OCI-LY7 (cell line): Measurements from ENCODE around the gene DMAC1. TPM values are rescaled to one million over a fixed set of nuclear protein-coding genes. Genes with fewer than 3 reads are reported as not detected.

ENCODE experiments used
- BruUV-seq: library from RNA; stranded (reverse); fragments of 400-500 nt; replicated peaks from 2 replicates; lab custom pipeline; 2021; lab: Mats Ljungman, UMichigan
- CTCF ChIA-PET: fragments of 300-600 bp; sonication (Branson Sonifier 250); formaldehyde crosslinking; loops from one replicate; lab custom pipeline; 2022; ENCODE audit warnings: antibody characterized with exemption; ENCODE audit not compliant: unreplicated experiment; lab: Charles Lee
- POLR2A ChIA-PET: fragments of 300-600 bp; sonication (Branson Sonifier 250); formaldehyde crosslinking; loops from one replicate; lab custom pipeline; 2022; ENCODE audit warnings: antibody characterized with exemption; lab: Charles Lee
- DNase-seq: peaks from one replicate; pipeline ENCODE4 v3.0.0-alpha.2; 2015; ENCODE audit warnings: low spot score
- H2AFZ ChIP-seq: fragments of 200-600 bp; sonication (generic), shearing (Covaris generic); 2 replicates; pipeline ENCODE4 v1.6.1; 2014; ENCODE audit warnings: mild to moderate bottlenecking, antibody characterized with exemption, low read length, moderate library complexity
- H3K27ac ChIP-seq: fragments of 200-600 bp; sonication (generic); 2 replicates; pipeline ENCODE4 v1.5.1; 2014; ENCODE audit warnings: mixed run types, low read depth, mild to moderate bottlenecking, moderate library complexity, low read length, inconsistent platforms; ENCODE audit not compliant: poor library complexity, severe bottlenecking
- H3K36me3 ChIP-seq: fragments of 200-600 bp; sonication (generic); 2 replicates; pipeline ENCODE4 v1.6.1; 2014; ENCODE audit warnings: mild to moderate bottlenecking, antibody characterized with exemption, low read length, moderate library complexity, mixed read lengths; ENCODE audit not compliant: insufficient read depth
- H3K4me1 ChIP-seq: fragments of 200-600 bp; sonication (generic); 2 replicates; pipeline ENCODE4 v1.5.1; 2014; ENCODE audit warnings: mild to moderate bottlenecking, low read length; ENCODE audit not compliant: insufficient read depth, poor library complexity, severe bottlenecking
- H3K4me2 ChIP-seq: fragments of 200-600 bp; sonication (generic); 2 replicates; pipeline ENCODE4 v1.6.1; 2014; ENCODE audit warnings: mild to moderate bottlenecking, low read length
- H3K4me3 ChIP-seq: fragments of 200-600 bp; sonication (generic); 2 replicates; pipeline ENCODE4 v1.5.1; 2014; ENCODE audit warnings: mild to moderate bottlenecking, low read depth, low read length; ENCODE audit not compliant: poor library complexity, severe bottlenecking
- H3K79me2 ChIP-seq: fragments of 200-600 bp; sonication (generic); 2 replicates; pipeline ENCODE4 v1.6.1; 2016; ENCODE audit warnings: low read depth, mild to moderate bottlenecking, low read length, moderate library complexity, mixed read lengths; ENCODE audit not compliant: insufficient read depth
- H3K9me2 ChIP-seq: fragments of 200-600 bp; sonication (generic); 2 replicates; pipeline ENCODE4 v1.6.1; 2016; ENCODE audit warnings: mild to moderate bottlenecking, low read length, mixed read lengths; ENCODE audit not compliant: insufficient read depth
- H3K9me3 ChIP-seq: fragments of 200-600 bp; sonication (generic); 2 replicates; pipeline ENCODE4 v1.6.1; 2014; ENCODE audit warnings: mild to moderate bottlenecking, mixed run types, low read length, mixed read lengths
- H4K20me1 ChIP-seq: fragments of 200-600 bp; sonication (generic); 2 replicates; pipeline ENCODE4 v1.6.1; 2014; ENCODE audit warnings: mild to moderate bottlenecking, antibody characterized with exemption, low read length, moderate library complexity, mixed read lengths; ENCODE audit not compliant: insufficient read depth
- CTCF ChIP-seq: fragments of 200-600 bp; sonication (generic); conservative IDR thresholded peaks from 2 replicates; pipeline ENCODE4 v1.5.1; 2014; ENCODE audit warnings: mild to moderate bottlenecking, antibody characterized with exemption, low read length, moderate library complexity, mixed read lengths
- EZH2phosphoT487 ChIP-seq: fragments of 200-600 bp; sonication (generic); IDR thresholded peaks from 2 replicates; pipeline ENCODE4 v1.6.1; 2018; ENCODE audit warnings: low read depth, borderline replicate concordance, mild to moderate bottlenecking, mixed run types, antibody characterized with exemption, low read length, moderate library complexity, mixed read lengths
- intact Hi-C: fragments of 100-400 bp; cut with micrococcal nuclease; formaldehyde crosslinking; loops from one replicate; pipeline ENCODE4 v1.10.0; 2022; ENCODE audit not compliant: unreplicated experiment
- total RNA-seq, 2 experiments: library from RNA; depleted of rRNA in 1 of 2; stranded (reverse); fragments of >200 nt in 1 of 2; shearing (Covaris generic) in 1 of 2; gene quantifications; 2 replicates each; pipeline ENCODE4 v1.2.3, GENCODE V29; 2014 to 2022

DMAC1 gene
- total RNA-seq, 2 experiments from 2014 or later: 29.1 to 103 TPM

DNA sequence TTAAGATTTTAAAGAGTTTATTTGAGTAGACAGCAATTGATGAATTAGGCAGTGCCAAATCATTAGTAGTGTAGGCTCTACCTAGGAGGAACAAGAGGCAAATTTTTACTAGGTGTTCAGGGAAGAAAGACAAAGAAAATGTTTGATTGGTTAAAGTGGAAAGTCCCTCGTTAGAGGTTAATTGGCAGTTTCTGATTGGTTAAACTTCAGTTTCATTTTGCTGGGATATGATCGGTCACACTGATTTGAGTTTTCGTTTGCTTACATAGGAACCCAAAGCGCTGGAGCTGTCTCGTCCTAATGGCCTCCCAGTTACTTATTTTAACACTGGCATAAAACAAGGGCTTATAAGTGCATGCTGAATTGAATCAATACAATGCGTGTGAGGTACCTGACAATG lies 15.1 kb downstream of the DMAC1 start:
- no TSS peak for BruUV-seq
- no peaks in the 10 kb centered on the region for H3K4me1 ChIP-seq
- no peak overlapping the region for H3K4me2 ChIP-seq
- H3K36me3 ChIP-seq: peaks cover 10% of the 10 kb centered on the region
- TF ChIP-seq CTCF (no peak), EZH2phosphoT487 (no peak)
- intact Hi-C loops: no loop called here
- H3K27ac ChIP-seq: no peak overlapping the region
- DNase-seq: no peak
- no peak overlapping the region for H2AFZ ChIP-seq
- H3K79me2 ChIP-seq: no peaks in the 10 kb centered on the region
- H4K20me1 ChIP-seq: no peaks in the 10 kb centered on the region
- POLR2A ChIA-PET: interaction anchor here (0.5 kb wide), 1 partner anchor 109 kb away, joined by 4 read pairs; no protein-coding TSS in a partner anchor
- H3K9me2 ChIP-seq: no peaks in the 10 kb centered on the region
- CTCF ChIA-PET: no interaction called here
- H3K9me3 ChIP-seq: no peaks in the 10 kb centered on the region
- H3K4me3 ChIP-seq: no peak overlapping the region

DNA sequence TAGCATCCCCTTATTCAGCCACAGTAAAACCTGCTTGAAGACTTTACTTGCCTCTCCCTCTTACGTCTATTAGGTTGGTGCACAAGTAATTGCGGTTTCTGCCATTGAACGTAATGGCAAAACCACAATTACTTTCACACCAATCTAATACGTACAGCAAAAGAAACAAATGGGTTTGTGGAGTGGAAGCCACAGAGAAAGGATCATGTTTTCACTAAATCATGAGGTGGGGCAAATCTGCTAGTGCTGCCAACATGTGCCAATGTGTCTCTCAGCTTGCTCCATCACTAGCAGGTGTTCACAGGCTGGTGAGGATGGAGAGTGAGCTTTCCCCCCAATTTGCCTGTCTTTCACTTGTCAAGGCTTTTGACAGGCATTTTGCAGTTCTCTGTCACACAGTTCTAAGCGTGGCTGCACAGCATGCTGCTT lies 15.9 kb downstream of the DMAC1 start:
- Histone ChIP-seq H3K4me1 (no peaks in the 10 kb centered on the region), H3K9me2 (no peaks in the 10 kb centered on the region), H3K9me3 (no peaks in the 10 kb centered on the region), H4K20me1 (no peaks in the 10 kb centered on the region), H3K79me2 (no peaks in the 10 kb centered on the region), H3K36me3 (peaks cover 8% of the 10 kb centered on the region), H3K27ac (no peak overlapping the region), H3K4me2 (no peak overlapping the region), H2AFZ (no peak overlapping the region), H3K4me3 (no peak overlapping the region)
- no peak for DNase-seq
- intact Hi-C loops: no loop called here
- CTCF ChIA-PET: no interaction called here
- BruUV-seq: no TSS peak
- POLR2A ChIA-PET: interaction anchor here (1.1 kb wide), 1 partner anchor 13 kb away, joined by 3 read pairs; no protein-coding TSS in a partner anchor
- TF ChIP-seq CTCF (no peak), EZH2phosphoT487 (no peak)

- ChIA-PET CTCF (no interaction called here), POLR2A (interaction anchor here (0.6 to 1.7 kb wide), 3 partner anchors 10 to 124 kb away, joined by 3 to 4 read pairs (median 4); no protein-coding TSS in a partner anchor)
- Histone ChIP-seq H3K4me2 (no peak overlapping the region), H3K9me2 (no peaks in the 10 kb centered on the region), H4K20me1 (no peaks in the 10 kb centered on the region), H3K36me3 (no peaks in the 10 kb centered on the region; the same call in 1 of the 2 replicates), H3K27ac (no peak overlapping the region), H3K9me3 (no peaks in the 10 kb centered on the region), H2AFZ (no peak overlapping the region), H3K4me1 (no peaks in the 10 kb centered on the region), H3K4me3 (no peak overlapping the region), H3K79me2 (no peaks in the 10 kb centered on the region)
- TF ChIP-seq CTCF (no peak), EZH2phosphoT487 (no peak)
- intact Hi-C loops: no loop called here
- no peak for DNase-seq
- no TSS peak for BruUV-seq
These were observed 17.0 kb downstream of the DMAC1 start for GRCh38 chr9:7782400-7783120.
